G401 (cell line): ENCODE results near the gene OR51E1. TPM values are rescaled to one million over a fixed set of nuclear protein-coding genes. Genes with fewer than 3 reads are reported as not detected.
A peak's percentile ranks its signal among the peaks of the same experiment; 100 is the strongest.

Experiments used
- DNase-seq: peaks from one replicate; pipeline ENCODE4 v3.0.0-alpha.2; 2015; ENCODE audit warnings: low spot score
- in situ Hi-C: cut with HindIII; loops from 2 replicates; pipeline ENCODE4 v1.10.0; 2016; ENCODE audit warnings: low sequenced_read_pairs, mixed read lengths
- total RNA-seq: library from RNA; depleted of rRNA; stranded (reverse); fragments of >200 nt; shearing (Covaris generic); gene quantifications from 2 replicates; pipeline ENCODE4 v1.2.3, GENCODE V29; 2014

The OR51E1 gene
- total RNA-seq, 1 experiment from 2014 or later, result not detected

- DNase-seq, result no peak
- in situ Hi-C loops, result no loop called here
These were observed 451 bp downstream of the OR51E1 start for GRCh38 chr11:4644233-4644632.

- DNase-seq, result no peak
- in situ Hi-C loops, result no loop called here
These were observed 2.2 kb downstream of the OR51E1 start for GRCh38 chr11:4645974-4646373.

- in situ Hi-C loops, result no loop called here
- no peak for DNase-seq
These were observed 4.0 kb downstream of the OR51E1 start for GRCh38 chr11:4647766-4648165.

- no peak for DNase-seq
- in situ Hi-C loops, result no loop called here
These were observed 11.0 kb downstream of the OR51E1 start for GRCh38 chr11:4654635-4655369.

- DNase-seq, result no peak
These were observed 15.1 kb downstream of the OR51E1 start for GRCh38 chr11:4658629-4659445.

GRCh38 chr11:4662876-4663275 lies 19.1 kb downstream of the OR51E1 start:
- in situ Hi-C loops, result no loop called here
- DNase-seq, result no peak

More at GRCh38 chr11:4658629-4659445, 15.1 kb downstream of the OR51E1 start:
- in situ Hi-C loops, result no loop called here

GRCh38 chr11:4664183-4664582 lies 20.4 kb downstream of the OR51E1 start:
- in situ Hi-C loops, result no loop called here
- no peak for DNase-seq

GRCh38 chr11:4664786-4665185 lies 21.0 kb downstream of the OR51E1 start:
- DNase-seq, result no peak
- in situ Hi-C loops, result no loop called here

GRCh38 chr11:4665424-4665823 lies 21.6 kb downstream of the OR51E1 start:
- in situ Hi-C loops, result no loop called here
- DNase-seq, result no peak

- DNase-seq, result no peak
- in situ Hi-C loops, result no loop called here
These were observed 28.0 kb downstream of the OR51E1 start for GRCh38 chr11:4671741-4672140.

GRCh38 chr11:4672470-4672869 lies 28.7 kb downstream of the OR51E1 start:
- no peak for DNase-seq
- in situ Hi-C loops, result no loop called here

GRCh38 chr11:4673781-4674180 lies 30.0 kb downstream of the OR51E1 start:
- in situ Hi-C loops, result no loop called here
- no peak for DNase-seq

GRCh38 chr11:4677948-4678347 lies 34.2 kb downstream of the OR51E1 start:
- in situ Hi-C loops, result no loop called here

GRCh38 chr11:4680341-4680740 lies 36.6 kb downstream of the OR51E1 start:
- DNase-seq, result no peak
- in situ Hi-C loops, result no loop called here

More at GRCh38 chr11:4677948-4678347, 34.2 kb downstream of the OR51E1 start:
- DNase-seq, result no peak

- DNase-seq, result no peak
- in situ Hi-C loops, result no loop called here
These were observed 39.0 kb downstream of the OR51E1 start for GRCh38 chr11:4682623-4683419.

GRCh38 chr11:4684631-4685285 lies 41.0 kb downstream of the OR51E1 start:
- in situ Hi-C loops, result no loop called here
- no peak for DNase-seq

- in situ Hi-C loops, result no loop called here
- DNase-seq, result no peak
These were observed 51.7 kb downstream of the OR51E1 start for GRCh38 chr11:4695442-4695841.

GRCh38 chr11:4697585-4697984 lies 53.8 kb downstream of the OR51E1 start, which contains the start of gene OR51E2:
Gene OR51E2 (minus strand): TSS chr11:4697853. CDS start chr11:4682711, 15,142 bp downstream.
- DNase-seq, result peak; percentile 1
- in situ Hi-C loops, result no loop called here
